KMS-11 (cell line): ENCODE measurements around the gene DUSP6.

Experiments
- H2AFZ ChIP-seq: fragments of 200-600 bp; sonication (generic); 2 replicates; pipeline ENCODE4 v1.6.1; 2016; ENCODE audit warnings: antibody characterized with exemption, mixed run types, low read depth
- H3K27ac ChIP-seq: fragments of 200-600 bp; sonication (generic); 2 replicates; pipeline ENCODE4 v1.6.1; 2016; ENCODE audit warnings: mild to moderate bottlenecking, mixed run types
- H3K27me3 ChIP-seq: fragments of 200-600 bp; sonication (generic); 2 replicates; pipeline ENCODE4 v1.6.1; 2017; ENCODE audit warnings: mild to moderate bottlenecking, low read depth, mixed run types, moderate library complexity; ENCODE audit not compliant: insufficient read depth
- H3K36me3 ChIP-seq: fragments of 200-600 bp; sonication (generic); 2 replicates; pipeline ENCODE4 v1.6.1; 2017; ENCODE audit warnings: mild to moderate bottlenecking, mixed run types; ENCODE audit not compliant: insufficient read depth
- H3K4me1 ChIP-seq: fragments of 200-600 bp; sonication (generic); 2 replicates; pipeline ENCODE4 v1.6.1; 2016; ENCODE audit warnings: mild to moderate bottlenecking, low read depth, mixed run types; ENCODE audit not compliant: poor library complexity, severe bottlenecking
- H3K4me2 ChIP-seq: fragments of 200-600 bp; sonication (generic); 2 replicates; pipeline ENCODE4 v1.7.0; 2016; ENCODE audit warnings: mild to moderate bottlenecking, mixed run types
- H3K4me3 ChIP-seq: fragments of 200-600 bp; sonication (generic); IDR thresholded peaks from 2 replicates; pipeline ENCODE4 v1.6.1; 2017; ENCODE audit warnings: low read depth, low read length, mixed read lengths; ENCODE audit not compliant: insufficient read depth
- H3K79me2 ChIP-seq: fragments of 200-600 bp; sonication (generic); 2 replicates; pipeline ENCODE4 v1.6.1; 2016; ENCODE audit warnings: low read depth, mixed run types; ENCODE audit not compliant: insufficient read depth
- H3K9ac ChIP-seq: fragments of 200-600 bp; sonication (generic); 2 replicates; pipeline ENCODE4 v1.6.1; 2016; ENCODE audit warnings: mild to moderate bottlenecking, mixed run types
- H4K20me1 ChIP-seq: fragments of 200-600 bp; sonication (generic); 2 replicates; pipeline ENCODE4 v1.6.1; 2016; ENCODE audit warnings: mild to moderate bottlenecking, mixed run types; ENCODE audit not compliant: insufficient read depth
- TF ChIP-seq, protein P1 (sequence below): fragments of 200-600 bp; sonication (generic); conservative IDR thresholded peaks from 2 replicates; pipeline ENCODE4 v1.6.1; 2017; ENCODE audit warnings: low read depth, mild to moderate bottlenecking, antibody characterized with exemption, low read length, moderate library complexity, mixed read lengths

The DUSP6 gene

DNA sequence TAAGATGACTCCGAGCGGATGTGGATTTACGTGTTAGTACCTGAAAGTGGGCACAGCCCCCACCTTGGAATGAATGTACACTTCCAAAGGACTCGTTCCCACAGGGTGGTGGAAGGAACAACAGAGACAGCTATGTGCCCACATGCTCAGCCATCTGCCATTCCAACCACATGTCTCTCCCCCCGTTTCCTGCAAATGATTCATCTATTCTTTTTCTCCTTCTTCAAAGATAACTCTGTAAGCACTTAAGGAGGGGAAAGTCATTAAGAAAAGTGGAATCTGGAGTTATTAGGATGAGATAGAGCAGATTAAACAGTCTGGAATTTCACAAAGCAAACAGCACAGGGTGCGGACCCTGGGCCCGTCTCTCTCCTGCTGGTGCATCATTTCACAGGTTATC is 18.5 kb upstream of the DUSP6 start:
- H2AFZ ChIP-seq = no peak overlapping the region
- no peaks in the 10 kb centered on the region for H3K79me2 ChIP-seq
- H3K4me3 ChIP-seq = no peak overlapping the region
- no peaks in the 10 kb centered on the region for H3K27me3 ChIP-seq
- H3K9ac ChIP-seq = no peak overlapping the region
- H4K20me1 ChIP-seq = no peaks in the 10 kb centered on the region
- no peaks in the 10 kb centered on the region for H3K4me1 ChIP-seq
- TF ChIP-seq, protein P1, sequence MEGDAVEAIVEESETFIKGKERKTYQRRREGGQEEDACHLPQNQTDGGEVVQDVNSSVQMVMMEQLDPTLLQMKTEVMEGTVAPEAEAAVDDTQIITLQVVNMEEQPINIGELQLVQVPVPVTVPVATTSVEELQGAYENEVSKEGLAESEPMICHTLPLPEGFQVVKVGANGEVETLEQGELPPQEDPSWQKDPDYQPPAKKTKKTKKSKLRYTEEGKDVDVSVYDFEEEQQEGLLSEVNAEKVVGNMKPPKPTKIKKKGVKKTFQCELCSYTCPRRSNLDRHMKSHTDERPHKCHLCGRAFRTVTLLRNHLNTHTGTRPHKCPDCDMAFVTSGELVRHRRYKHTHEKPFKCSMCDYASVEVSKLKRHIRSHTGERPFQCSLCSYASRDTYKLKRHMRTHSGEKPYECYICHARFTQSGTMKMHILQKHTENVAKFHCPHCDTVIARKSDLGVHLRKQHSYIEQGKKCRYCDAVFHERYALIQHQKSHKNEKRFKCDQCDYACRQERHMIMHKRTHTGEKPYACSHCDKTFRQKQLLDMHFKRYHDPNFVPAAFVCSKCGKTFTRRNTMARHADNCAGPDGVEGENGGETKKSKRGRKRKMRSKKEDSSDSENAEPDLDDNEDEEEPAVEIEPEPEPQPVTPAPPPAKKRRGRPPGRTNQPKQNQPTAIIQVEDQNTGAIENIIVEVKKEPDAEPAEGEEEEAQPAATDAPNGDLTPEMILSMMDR = no peak
- H3K4me2 ChIP-seq = no peak overlapping the region
- no peak overlapping the region for H3K27ac ChIP-seq
- no peaks in the 10 kb centered on the region for H3K36me3 ChIP-seq

DNA sequence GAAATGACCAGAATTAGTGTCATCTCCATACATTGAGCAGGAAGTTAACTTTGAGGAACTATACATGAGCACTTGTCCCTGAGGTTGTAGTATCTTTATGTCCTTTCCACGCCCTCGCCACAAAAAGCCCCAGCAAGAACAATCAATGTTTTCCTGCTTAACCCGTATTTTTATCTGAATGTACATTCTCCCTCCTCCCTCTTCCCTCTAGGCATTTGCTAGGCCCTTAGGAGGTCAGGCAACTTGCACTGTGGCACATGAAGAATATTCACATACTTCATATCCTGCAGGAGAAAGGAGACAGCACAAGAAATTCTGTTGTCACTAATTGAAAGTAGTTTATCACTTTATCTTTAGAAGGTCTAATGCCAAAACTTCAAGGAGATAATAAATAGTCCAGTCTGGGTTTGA is 18.1 kb upstream of the DUSP6 start:
- no peaks in the 10 kb centered on the region for H3K27me3 ChIP-seq
- H3K4me2 ChIP-seq = no peak overlapping the region
- H4K20me1 ChIP-seq = no peaks in the 10 kb centered on the region
- H3K4me1 ChIP-seq = no peaks in the 10 kb centered on the region
- no peak overlapping the region for H3K9ac ChIP-seq
- no peak overlapping the region for H2AFZ ChIP-seq
- TF ChIP-seq, protein P1 = no peak
- H3K27ac ChIP-seq = no peak overlapping the region
- no peak overlapping the region for H3K4me3 ChIP-seq
- H3K36me3 ChIP-seq = no peaks in the 10 kb centered on the region
- H3K79me2 ChIP-seq = no peaks in the 10 kb centered on the region

DNA sequence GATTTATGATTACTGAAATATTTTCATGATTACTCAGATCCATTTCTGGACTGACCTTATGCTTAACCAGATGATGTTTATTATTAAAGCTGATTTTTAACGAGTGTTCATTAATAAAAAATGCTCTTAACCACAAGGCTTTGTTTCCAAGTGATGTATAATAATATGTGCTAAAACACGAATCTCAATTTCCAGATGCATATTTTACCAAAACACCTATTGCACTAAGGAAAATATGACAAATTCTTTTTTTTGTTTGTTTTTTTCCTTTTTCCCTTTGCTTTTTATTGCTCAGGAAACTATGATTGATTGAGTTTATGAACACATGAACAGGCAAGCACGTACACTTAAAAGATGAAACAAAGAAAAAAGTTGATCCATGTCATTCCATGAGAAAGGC is 16.9 kb upstream of the DUSP6 start:
- Histone ChIP-seq H4K20me1 (no peaks in the 10 kb centered on the region), H3K4me1 (no peaks in the 10 kb centered on the region), H3K4me3 (no peak overlapping the region), H3K36me3 (no peaks in the 10 kb centered on the region), H2AFZ (no peak overlapping the region), H3K27ac (no peak overlapping the region), H3K27me3 (no peaks in the 10 kb centered on the region), H3K4me2 (no peak overlapping the region), H3K9ac (no peak overlapping the region), H3K79me2 (no peaks in the 10 kb centered on the region)
- TF ChIP-seq, protein P1 = no peak

- H3K4me3 ChIP-seq = no peak overlapping the region
- no peak overlapping the region for H2AFZ ChIP-seq
- no peaks in the 10 kb centered on the region for H3K79me2 ChIP-seq
- H3K9ac ChIP-seq = no peak overlapping the region
- H3K36me3 ChIP-seq = no peaks in the 10 kb centered on the region
- no peak overlapping the region for H3K27ac ChIP-seq
- no peaks in the 10 kb centered on the region for H4K20me1 ChIP-seq
- TF ChIP-seq, protein P1 = no peak
- H3K27me3 ChIP-seq = no peaks in the 10 kb centered on the region
- no peaks in the 10 kb centered on the region for H3K4me1 ChIP-seq
- H3K4me2 ChIP-seq = no peak overlapping the region
Observed at GRCh38 chr12:89368391-89368790, 16.1 kb upstream of the DUSP6 start.
